Esophagus (tissue), 2 donors: ENCODE measurements around the gene GDPD2. TPM values are rescaled to one million over a fixed set of nuclear protein-coding genes. Genes with fewer than 3 reads are reported as not detected.

Experiments used
- H3K27ac ChIP-seq, 2 donors: one replicate each; pipeline ENCODE4 v1.5.1; 2013; ENCODE audit warnings: low read depth in 2 of 2, mild to moderate bottlenecking in 2 of 2, inconsistent platforms in 1 of 2, low read length in 1 of 2, moderate library complexity in 1 of 2
- H3K27me3 ChIP-seq, 2 donors: one replicate each; pipeline ENCODE4 v1.6.1; 2013; ENCODE audit warnings: low read length in 2 of 2, control low read depth in 1 of 2, mild to moderate bottlenecking in 1 of 2; ENCODE audit not compliant: insufficient read depth in 2 of 2, control insufficient read depth in 1 of 2
- H3K36me3 ChIP-seq, 2 donors: one replicate each; pipeline ENCODE4 v1.6.1; 2013; ENCODE audit warnings: low read length in 1 of 2; ENCODE audit not compliant: control insufficient read depth in 2 of 2, insufficient read depth in 2 of 2
- H3K4me1 ChIP-seq, 2 donors: one replicate each; pipeline ENCODE4 v1.6.1; 2013; ENCODE audit warnings: low read length in 1 of 2; ENCODE audit not compliant: control insufficient read depth in 2 of 2, insufficient read depth in 2 of 2
- H3K4me3 ChIP-seq, 2 donors: one replicate each; pipeline ENCODE4 v1.5.1; 2013; ENCODE audit warnings: low read length in 2 of 2, mild to moderate bottlenecking in 2 of 2, low read depth in 1 of 2, moderate library complexity in 1 of 2
- H3K9me3 ChIP-seq, 2 donors: one replicate each; pipeline ENCODE4 v1.6.1; 2013; ENCODE audit warnings: mild to moderate bottlenecking in 2 of 2, low read depth in 1 of 2, low read length in 1 of 2, moderate library complexity in 1 of 2; ENCODE audit not compliant: control insufficient read depth in 2 of 2, insufficient read depth in 1 of 2
- WGBS, 2 donors: extraction: QIAGEN DNeasy Blood & Tissue Kit; methylation state at CpG; one replicate each; pipeline ENCODE4 v1.1.7; 2013; 5-methylcytosine and 5-hydroxymethylcytosine counted together
- polyA plus RNA-seq, 2 donors: library from polyadenylated mRNA; stranded (reverse); fragments of 200-250 nt; gene quantifications; one replicate each; pipeline ENCODE4 v1.2.3, GENCODE V29; 2013
- donor health status: healthy with polysubstance abuse.
- donor health status: Bipolar disorder and iron deficiency.

Gene GDPD2
- polyA plus RNA-seq, 2 donors: 0.28 to 0.34 TPM

GRCh38 chrX:70468709-70469108, 45.6 kb downstream of the GDPD2 start:
- no peaks in the 10 kb centered on the region for H3K36me3 ChIP-seq

GRCh38 chrX:70470850-70471289, 47.8 kb downstream of the GDPD2 start:
- no peaks in the 10 kb centered on the region for H3K4me1 ChIP-seq
- no peaks in the 10 kb centered on the region for H3K9me3 ChIP-seq
- no peak overlapping the region for H3K4me3 ChIP-seq
- H3K27ac ChIP-seq: no peak overlapping the region
- no peaks in the 10 kb centered on the region for H3K27me3 ChIP-seq
- WGBS, 2 donors: 70 to 82% methylated on average over 3 of the region's 3 CpGs
- no peaks in the 10 kb centered on the region for H3K36me3 ChIP-seq

More at GRCh38 chrX:70468709-70469108, 45.6 kb downstream of the GDPD2 start:
- Histone ChIP-seq H3K27me3 (no peaks in the 10 kb centered on the region), H3K9me3 (no peaks in the 10 kb centered on the region), H3K27ac (no peak overlapping the region), H3K4me3 (no peak overlapping the region), H3K4me1 (no peaks in the 10 kb centered on the region)
- WGBS, 2 donors: 79 to 86% methylated on average over 1 of the region's 1 CpG

- peaks cover 0 to 5% of the 10 kb centered on the region in 2 donors for H3K27me3 ChIP-seq
- 63 to 89% methylated on average over 5 of the region's 5 CpGs for WGBS, 2 donors
- no peaks in the 10 kb centered on the region for H3K9me3 ChIP-seq
- peaks cover 0 to 11% of the 10 kb centered on the region in 2 donors for H3K4me1 ChIP-seq
- no peak overlapping the region for H3K4me3 ChIP-seq
- no peaks in the 10 kb centered on the region for H3K36me3 ChIP-seq
- H3K27ac ChIP-seq: peak overlapping the region in 1 of 2 donors; percentile 26
Observed at GRCh38 chrX:70476166-70476933, 53.2 kb downstream of the GDPD2 start.

- Histone ChIP-seq H3K27ac (peak overlapping the region; percentile 85 to 87), H3K4me1 (peaks cover 0 to 11% of the 10 kb centered on the region in 2 donors), H3K36me3 (no peaks in the 10 kb centered on the region), H3K9me3 (no peaks in the 10 kb centered on the region), H3K4me3 (no peak overlapping the region), H3K27me3 (peaks cover 0 to 5% of the 10 kb centered on the region in 2 donors)
- 20 to 35% methylated on average over 13 of the region's 13 CpGs for WGBS, 2 donors
Observed at GRCh38 chrX:70476934-70477733, 54.0 kb downstream of the GDPD2 start.

- no peak overlapping the region for H3K4me3 ChIP-seq
- peaks cover 0 to 11% of the 10 kb centered on the region in 2 donors for H3K4me1 ChIP-seq
- H3K9me3 ChIP-seq: no peaks in the 10 kb centered on the region
- 25 to 28% methylated on average over 4 of the region's 4 CpGs for WGBS, 2 donors
- H3K27ac ChIP-seq: peak overlapping the region; percentile 85 to 87
- peaks cover 0 to 5% of the 10 kb centered on the region in 2 donors for H3K27me3 ChIP-seq
- no peaks in the 10 kb centered on the region for H3K36me3 ChIP-seq
Observed at GRCh38 chrX:70477734-70478075, 54.6 kb downstream of the GDPD2 start.

GRCh38 chrX:70478526-70479245, 55.6 kb downstream of the GDPD2 start:
- WGBS, 2 donors: 63% methylated on average over 10 of the region's 10 CpGs
- no peak overlapping the region for H3K4me3 ChIP-seq
- peaks cover 0 to 11% of the 10 kb centered on the region in 2 donors for H3K4me1 ChIP-seq
- peak overlapping the region; percentile 53 to 82 for H3K27ac ChIP-seq
- H3K36me3 ChIP-seq: no peaks in the 10 kb centered on the region
- H3K27me3 ChIP-seq: peaks cover 0 to 5% of the 10 kb centered on the region in 2 donors
- H3K9me3 ChIP-seq: no peaks in the 10 kb centered on the region

- Histone ChIP-seq H3K4me1 (peaks cover 0 to 11% of the 10 kb centered on the region in 2 donors), H3K36me3 (no peaks in the 10 kb centered on the region), H3K4me3 (no peak overlapping the region), H3K9me3 (no peaks in the 10 kb centered on the region), H3K27ac (peak overlapping the region; percentile 62 to 82), H3K27me3 (peaks cover 0 to 5% of the 10 kb centered on the region in 2 donors)
- 40 to 48% methylated on average over 4 of the region's 4 CpGs for WGBS, 2 donors
Observed at GRCh38 chrX:70479247-70479921, 56.3 kb downstream of the GDPD2 start.

GRCh38 chrX:70479922-70480659, 57.0 kb downstream of the GDPD2 start:
- Histone ChIP-seq H3K36me3 (no peaks in the 10 kb centered on the region), H3K9me3 (no peaks in the 10 kb centered on the region), H3K4me3 (no peak overlapping the region), H3K27ac (peak overlapping the region; percentile 67 to 82), H3K27me3 (peaks cover 0 to 5% of the 10 kb centered on the region in 2 donors), H3K4me1 (peaks cover 0 to 14% of the 10 kb centered on the region in 2 donors)
- 31 to 39% methylated on average over 6 of the region's 6 CpGs for whole genome bisulfite sequencing, 2 donors
